Right ventricle myocardium inferior (tissue), 1 donor: ENCODE data around the gene SETD1A. TPM values are rescaled to one million over a fixed set of nuclear protein-coding genes. Genes with fewer than 3 reads are reported as not detected.

ENCODE experiments used
- ATAC-seq: fragments of 200-7000 bp; cut with Tn5 transposase; one replicate; pipeline ENCODE4 v1.9.1; 2020; ENCODE audit warnings: mild to moderate bottlenecking, moderate library complexity
- DNase-seq: peaks from one replicate; pipeline ENCODE4 v3.0.0; 2021; ENCODE audit errors: missing footprints
- intact Hi-C: fragments of 100-400 bp; cut with DNase I; formaldehyde crosslinking; loops from one replicate; pipeline ENCODE4 v1.11.0; 2022
- long read RNA-seq: library from polyadenylated mRNA; unstranded; transcript quantifications from one replicate; pipeline ENCODE4 v2.0.0, GENCODE V29; 2021
- total RNA-seq: library from RNA; stranded (reverse); fragmentation: NEBNext Ultra II Directional; extraction: Animal tissue kit (Norgen Biotek cat#: 25700); gene quantifications from one replicate; pipeline ENCODE4 v1.2.1, GENCODE V29; 2021
- donor health status: DM: no; HTN: yes; CAD: no; lungs with severe emphysema.

SETD1A gene
- 9.4 TPM for total RNA-seq
- long read RNA-seq, partial matches to known transcripts, result 1 of 1 reads
- long read RNA-seq, other reads (novel, unspliced or antisense), result 0 of 1 reads

DNA sequence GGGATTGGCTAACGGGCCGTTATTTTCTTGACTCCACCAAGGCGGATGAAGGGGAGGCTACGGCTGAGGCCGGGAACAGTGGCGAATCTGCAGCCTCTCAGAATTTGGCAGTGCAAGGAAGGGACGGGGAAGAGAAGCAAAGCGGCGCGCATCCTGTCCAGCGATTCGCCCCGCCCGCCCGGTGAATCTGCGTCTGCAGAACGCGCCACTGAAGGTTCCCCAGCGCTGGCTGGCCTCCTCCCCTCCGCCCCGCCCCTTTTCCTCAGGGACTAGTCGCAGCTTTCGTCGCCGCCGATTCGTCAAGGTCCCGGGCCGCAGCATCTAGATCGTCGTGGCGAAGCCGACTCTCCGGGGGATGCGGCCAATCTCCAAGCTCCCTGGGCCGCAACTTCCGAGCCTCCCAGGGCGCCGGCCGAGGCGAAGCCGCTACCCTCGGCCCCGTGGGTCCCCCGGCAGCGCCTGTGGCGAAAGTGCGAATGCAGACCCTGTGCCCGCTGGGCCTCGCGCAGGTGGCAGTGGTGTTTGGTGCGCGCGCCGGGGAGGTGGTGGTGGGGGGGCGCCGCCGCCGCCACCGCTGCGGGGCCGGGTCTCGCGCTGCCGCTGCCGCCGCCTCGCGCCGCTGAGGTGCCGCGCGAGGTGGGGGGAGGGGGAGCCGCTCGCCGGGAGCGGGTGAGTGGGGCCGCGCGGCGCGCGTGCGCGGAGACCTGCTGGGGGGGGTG, at the start of gene SETD1A:
SETD1A (plus strand) TSS at position 299 of the 719 bp plus-strand sequence. CDS start 978 bp downstream, outside the sequence.
- ATAC-seq, result peak; percentile 95
- intact Hi-C loops, result loop anchor here (5.0 to 10.0 kb wide), 2 partner anchors 75 to 917 kb away; partner anchors contain the start of genes STX4 and ZNF267

DNA sequence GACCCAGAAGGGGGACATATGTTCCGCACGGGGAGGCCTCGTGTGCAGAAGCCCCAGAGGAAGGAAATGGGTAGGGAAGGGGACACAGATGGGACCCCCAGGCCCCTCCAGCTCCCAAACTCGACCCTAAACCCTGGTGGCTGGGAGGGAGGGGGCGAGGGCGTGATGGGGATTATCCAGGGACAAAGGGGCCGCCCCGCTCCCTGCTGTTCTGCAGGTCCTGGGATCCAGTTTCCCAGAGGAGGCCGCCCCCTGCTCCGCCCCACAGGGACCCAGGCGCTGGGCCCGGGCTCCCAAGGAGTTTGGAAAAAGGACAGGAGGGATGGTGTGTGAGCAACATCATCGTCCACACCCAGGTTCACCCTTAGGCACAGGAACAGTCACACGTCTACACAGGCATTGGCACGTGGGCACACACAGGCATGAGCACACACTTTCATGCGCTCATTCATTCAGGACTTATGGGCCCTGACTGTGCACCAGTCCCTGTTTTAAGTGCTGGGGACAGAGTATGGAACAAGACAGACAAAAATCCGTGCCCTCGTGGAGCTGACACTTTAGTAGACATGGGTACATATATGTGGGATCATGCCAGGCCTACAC, 47.0 kb upstream of the SETD1A start:
- intact Hi-C loops, result no loop called here
- no peak for DNase-seq
- ATAC-seq, result no peak

More for the DNA sequence above, at the start of gene SETD1A:
- DNase-seq, result peak; percentile 99

DNA sequence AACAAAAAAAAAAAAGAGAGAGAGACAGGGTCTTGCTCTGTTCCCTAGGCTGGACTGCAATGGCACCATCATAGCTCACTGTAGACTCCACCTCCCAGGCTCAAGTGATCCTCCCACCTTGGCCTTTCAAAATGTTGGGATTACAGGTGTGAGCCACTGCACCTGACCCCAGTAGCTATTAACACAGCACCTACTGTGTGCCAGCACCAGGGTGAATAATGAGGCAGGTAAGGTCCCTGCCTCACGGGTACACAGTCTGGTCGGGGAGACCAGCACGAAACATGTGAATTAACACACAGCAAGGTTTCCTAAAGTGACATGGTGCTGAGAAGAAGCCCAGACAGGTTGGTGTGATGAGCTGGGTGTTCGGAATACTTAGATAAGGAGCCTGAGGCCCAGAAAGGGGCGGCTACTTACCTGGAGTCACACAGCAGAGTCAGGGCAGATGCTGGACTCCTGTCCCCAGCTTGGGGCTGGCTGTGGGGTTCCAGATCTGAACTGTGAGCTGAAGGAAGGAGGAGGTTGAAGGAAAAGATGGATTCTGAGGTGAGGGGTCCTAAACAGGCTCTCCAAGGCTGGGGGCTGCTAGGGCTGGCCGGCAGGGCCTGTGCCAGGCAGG, 44.7 kb upstream of the SETD1A start:
- DNase-seq (no peak), ATAC-seq (no peak)
- intact Hi-C loops, result no loop called here

DNA sequence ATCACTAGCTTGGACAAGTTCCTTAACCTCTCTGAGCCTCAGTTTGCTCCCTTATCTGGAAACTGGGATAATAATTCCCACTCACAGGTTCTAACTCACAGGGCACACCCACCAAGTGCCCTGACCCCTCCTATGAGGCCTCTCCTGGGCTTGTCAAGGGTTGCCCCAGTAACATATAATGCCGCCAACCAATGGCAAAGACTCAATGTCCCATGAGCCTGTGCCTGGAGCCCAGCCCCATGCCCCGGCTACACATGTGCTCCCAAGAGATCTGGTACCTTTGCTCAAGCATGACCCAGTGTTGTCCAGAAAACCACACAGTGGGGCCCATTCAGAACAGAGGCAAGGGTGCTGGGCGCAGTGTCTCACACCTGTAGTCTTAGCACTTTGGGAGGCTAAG, 42.7 kb upstream of the SETD1A start:
- DNase-seq (no peak), ATAC-seq (no peak)
- intact Hi-C loops, result no loop called here

DNA sequence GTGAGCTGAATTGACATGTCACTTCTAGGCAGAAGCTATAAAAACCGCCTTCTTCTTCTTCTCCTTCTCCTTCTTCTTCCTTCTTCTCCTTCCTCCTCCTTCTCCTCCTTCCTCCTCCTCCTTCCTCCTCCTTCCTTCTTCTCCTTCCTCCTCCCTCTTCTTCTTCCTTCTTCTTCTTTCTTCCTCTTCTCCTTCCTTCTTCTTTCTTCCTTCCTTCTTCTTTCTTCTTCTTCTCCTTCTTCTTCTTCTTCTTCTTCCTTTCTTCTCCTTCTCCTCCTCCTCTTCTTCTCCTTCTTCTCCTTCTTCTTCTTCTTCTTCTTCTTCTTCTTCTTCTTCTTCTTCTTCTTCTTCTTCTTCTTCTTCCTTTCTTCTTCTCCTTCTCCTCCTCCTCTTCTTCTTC, 38.9 kb upstream of the SETD1A start:
- no peak for ATAC-seq
- no peak for DNase-seq
- intact Hi-C loops, result no loop called here

DNA sequence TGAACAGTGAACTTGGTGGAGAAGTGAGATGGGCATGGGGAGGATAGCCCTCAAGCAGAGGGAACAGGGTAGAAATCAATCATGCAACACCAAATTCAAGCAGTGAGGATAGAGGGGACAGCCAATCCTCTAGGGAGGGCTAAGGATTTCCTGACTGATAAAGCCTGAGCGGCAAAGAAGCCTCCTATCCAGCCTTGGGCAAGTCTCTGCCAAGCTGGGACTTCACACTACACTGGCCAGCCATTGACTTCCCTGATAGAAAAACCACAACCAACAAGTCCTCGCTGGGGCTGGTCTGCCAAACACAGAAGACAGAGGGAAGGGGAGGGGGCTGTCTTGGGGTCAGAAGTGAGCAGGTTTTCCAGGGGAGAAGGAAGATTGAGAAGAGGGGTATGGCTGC, 36.7 kb upstream of the SETD1A start:
- intact Hi-C loops, result loop anchor here (1.0 to 10.0 kb wide), 2 partner anchors 77 to 476 kb away; partner anchors contain the start of gene SEPHS2
- DNase-seq (no peak), ATAC-seq (no peak)

DNA sequence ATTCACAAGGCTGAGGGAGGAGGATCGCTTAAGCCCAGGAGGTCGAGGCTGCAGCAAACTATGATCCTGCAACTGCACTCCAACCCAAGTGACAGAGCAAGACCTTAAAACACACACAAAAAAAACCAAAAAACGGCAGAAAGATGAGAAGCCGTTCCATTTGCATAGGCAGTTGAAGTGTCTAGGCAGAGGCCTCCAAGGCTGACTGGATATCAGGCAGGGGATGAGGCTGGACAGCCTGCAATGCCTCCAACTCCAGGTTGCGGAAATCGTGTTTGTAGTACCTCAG, 36.2 kb upstream of the SETD1A start:
- DNase-seq (no peak), ATAC-seq (no peak)
- intact Hi-C loops, result loop anchor here (1.0 to 10.0 kb wide), 2 partner anchors 77 to 477 kb away; partner anchors contain the start of gene SEPHS2

DNA sequence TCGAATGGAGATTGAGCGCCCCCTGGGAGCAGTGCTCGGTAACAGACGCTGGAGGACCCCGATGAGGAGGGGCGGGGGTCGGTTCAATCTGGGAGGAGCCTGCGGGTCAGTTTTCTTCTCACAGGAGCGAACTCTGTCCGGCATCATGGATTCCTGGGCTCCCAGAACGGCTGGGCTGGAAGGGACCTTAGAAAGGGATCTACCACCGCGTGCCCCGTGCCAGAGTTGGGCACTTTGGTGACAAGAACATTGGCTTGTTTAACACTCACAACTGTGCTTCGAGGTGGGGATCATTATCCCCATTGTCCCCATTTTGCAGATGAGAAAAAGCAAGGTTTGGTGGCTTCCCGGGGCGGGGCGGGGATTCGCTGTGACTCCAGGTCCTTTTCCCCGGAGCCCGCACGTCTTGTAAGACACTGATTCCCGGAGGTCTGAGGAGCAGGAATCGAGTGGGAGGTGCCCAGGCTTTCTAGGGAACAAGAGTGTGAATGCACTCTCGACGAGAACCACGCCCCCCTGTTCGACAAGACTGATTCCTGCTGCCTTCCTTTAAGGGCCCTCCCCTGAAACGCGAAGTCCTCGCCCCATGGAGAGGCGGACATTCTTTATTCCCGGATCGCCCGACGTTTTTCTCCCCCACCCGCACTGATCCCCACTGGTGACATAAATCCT, 35.7 kb upstream of the SETD1A start:
- ATAC-seq (peak; percentile 14), DNase-seq (peak; percentile 92)
- intact Hi-C loops, result loop anchor here (1.0 to 10.0 kb wide), 5 partner anchors 25 to 477 kb away; partner anchors contain the start of genes CTF1, ORAI3 and SEPHS2

DNA sequence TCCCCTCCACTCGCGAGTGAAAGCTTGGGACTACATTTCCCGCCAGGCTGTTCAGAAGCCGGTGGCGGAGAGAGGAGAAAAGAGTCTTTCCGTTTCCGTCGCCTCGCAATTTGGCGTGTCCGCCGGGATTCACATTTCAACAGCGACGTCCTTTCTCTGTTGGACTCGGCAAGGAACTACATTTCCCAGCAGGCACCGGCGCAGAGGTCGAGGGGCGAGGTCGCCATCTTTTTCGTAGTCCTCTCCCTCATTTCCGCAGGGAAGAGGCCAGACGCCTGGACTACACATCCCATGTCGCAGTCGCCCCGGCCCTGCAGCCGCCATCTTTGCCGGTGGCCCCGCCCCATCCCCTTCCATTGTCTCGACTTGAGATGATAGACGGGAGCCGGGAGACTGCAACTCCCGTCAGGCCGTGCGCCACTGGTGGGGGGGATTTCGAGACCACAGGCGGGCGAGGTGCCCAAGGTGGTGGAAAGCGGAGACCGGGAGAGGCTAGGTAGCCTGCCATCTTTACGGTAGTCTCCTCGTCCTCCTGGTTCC, 35.1 kb upstream of the SETD1A start:
- ATAC-seq (peak; percentile 89), DNase-seq (peak; percentile 100)
- intact Hi-C loops, result loop anchor here (1.0 to 10.0 kb wide), 4 partner anchors 26 to 478 kb away; partner anchors contain the start of genes CTF1, ORAI3 and SEPHS2

DNA sequence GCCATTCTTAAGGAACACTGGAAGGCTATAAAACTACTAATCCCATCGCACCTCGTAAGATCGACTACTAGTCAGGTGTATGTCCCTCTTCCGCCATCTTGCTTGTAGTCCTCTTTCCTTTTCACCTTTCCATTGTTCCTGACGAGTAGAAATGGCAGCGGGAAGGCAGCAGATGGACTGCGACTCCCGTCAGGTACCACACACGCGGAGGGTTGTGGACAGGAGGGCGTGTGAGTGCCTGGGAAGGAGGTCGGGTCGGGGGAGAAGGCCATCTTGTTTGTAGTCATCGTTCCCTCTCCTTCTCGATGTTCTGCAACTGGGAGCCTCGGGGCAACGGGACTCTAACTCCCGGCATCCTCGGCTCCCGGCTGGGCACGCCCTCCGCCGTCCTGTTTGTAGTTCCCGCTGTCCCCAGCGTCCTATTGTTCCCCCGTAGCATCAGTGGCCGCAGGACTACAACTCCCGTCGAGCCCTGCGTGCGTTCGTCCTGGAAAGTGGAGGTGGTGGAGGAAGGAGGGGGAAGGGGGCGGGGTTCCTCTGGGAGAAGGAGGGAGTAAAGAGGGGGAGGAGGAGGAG, 34.5 kb upstream of the SETD1A start:
- ATAC-seq (peak; percentile 86), DNase-seq (peak; percentile 100)
- intact Hi-C loops, result loop anchor here (1.0 to 10.0 kb wide), 4 partner anchors 26 to 478 kb away; partner anchors contain the start of genes CTF1, ORAI3 and SEPHS2

DNA sequence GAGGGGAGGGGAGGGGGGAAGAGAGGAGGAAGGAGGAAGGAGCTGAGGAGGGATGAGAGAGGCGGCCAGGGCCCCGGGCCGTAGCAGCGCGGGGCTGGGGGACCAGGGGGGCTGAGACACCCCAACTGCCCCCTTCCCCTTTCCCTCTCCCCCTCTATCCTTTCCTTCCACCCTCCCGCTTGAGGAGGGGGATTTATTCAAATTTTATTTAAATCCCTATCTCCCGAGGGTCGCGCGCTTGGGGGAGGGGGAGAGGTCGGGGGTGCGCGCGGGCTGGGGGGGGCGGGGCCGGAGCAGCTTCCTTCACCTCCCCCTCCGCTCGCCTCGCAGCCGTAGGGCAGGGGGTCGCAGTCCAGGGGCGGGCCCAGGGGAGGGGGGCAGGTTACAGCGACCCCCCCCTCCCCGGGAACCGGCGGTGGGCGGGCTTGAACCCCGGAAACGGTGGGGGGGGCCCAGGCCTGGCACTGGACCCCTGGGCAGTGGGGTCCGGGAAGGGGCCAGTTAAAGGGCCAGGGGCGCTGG, 33.9 kb upstream of the SETD1A start, which contains the start of gene FBXL19:
FBXL19 (plus strand) TSS at position 19 of the 522 bp plus-strand sequence. CDS start 2,183 bp downstream, outside the sequence.
- intact Hi-C loops, result loop anchor here (2.0 to 10.0 kb wide), 3 partner anchors 25 to 479 kb away; partner anchors contain the start of genes CTF1, ORAI3 and SEPHS2
- ATAC-seq (no peak), DNase-seq (no peak)

DNA sequence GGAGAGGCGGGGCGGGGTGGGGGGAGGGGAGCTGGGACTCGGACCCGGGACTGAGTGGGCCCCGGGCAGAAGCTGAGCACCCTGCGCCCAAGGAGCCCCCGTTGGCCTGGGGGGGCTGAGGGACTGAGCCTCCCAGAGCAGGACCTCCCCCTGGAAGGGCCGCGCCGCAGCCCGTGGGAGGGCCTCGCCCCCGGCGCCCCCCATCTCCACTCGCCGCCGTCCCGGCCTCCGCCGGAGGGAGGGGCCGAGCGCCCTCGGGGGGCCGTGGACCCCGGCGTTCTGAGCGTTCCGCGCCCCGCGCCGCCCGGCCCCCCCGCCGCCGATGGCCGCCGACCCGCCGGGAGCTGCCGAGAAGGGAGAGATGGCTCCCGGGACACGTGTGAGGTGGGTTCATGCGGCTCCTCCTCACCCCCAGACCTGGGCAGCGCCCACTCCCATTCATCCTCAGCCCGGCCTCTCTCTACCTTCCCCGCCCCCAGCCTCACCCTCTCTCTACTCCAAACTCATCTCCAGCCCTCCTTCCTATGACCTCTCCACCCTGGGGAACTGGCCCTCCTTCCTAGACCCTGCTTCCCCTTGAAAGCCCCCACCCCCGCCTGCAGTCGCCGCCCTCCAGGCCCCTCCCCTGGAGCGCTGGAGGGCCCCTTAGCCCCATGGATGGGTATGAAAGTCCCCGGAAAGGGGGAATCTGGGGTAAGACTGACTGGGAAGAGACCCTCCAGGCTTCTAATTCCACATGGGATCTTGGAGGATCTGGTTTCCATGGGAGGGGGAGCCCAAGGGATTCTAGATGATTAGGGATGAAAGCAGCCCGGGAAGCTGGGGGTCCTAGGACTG, 33.3 kb upstream of the SETD1A start:
- intact Hi-C loops, result loop anchor here (10.0 kb wide), 1 partner anchor 479 kb away; the partner anchor contains the start of gene SEPHS2
- ATAC-seq, result no peak
- DNase-seq, result no peak

DNA sequence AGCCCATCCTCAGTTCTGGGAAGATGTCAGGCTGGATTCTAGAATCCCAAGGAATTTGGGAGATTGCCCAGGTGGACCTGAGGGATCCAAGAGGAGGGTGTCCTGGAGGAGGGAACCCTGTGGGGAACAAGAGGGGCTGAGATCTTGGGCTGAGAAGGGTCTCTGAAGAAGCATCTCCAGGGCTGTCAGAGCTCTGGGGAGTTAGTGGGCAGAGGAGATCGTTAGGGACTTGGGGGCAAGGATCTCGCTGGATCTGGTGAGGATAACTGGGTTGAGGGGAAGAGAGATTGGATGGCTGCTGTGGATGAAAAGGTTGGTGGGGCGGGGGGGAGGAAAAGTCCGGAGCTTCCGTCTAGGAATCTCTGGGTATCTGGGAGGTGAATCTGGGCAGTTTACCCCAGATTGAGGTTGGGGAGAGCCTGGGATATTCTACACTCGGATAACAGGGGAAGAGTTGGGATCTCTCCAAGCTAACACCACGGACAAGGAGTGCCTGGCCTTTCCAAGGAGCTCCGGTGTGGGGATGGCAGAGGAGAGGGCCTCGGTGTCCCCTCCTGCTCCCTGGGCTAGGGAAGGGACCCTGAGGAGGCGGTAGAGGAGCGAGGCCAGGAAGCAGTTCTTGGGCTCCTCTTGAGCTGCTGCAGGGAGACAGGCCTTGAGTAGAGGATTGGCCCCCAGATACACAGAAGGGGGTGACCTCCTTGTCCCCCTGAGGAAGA, 32.5 kb upstream of the SETD1A start:
- intact Hi-C loops, result loop anchor here (10.0 kb wide), 1 partner anchor 480 kb away; the partner anchor contains the start of gene SEPHS2
- ATAC-seq (no peak), DNase-seq (no peak)

DNA sequence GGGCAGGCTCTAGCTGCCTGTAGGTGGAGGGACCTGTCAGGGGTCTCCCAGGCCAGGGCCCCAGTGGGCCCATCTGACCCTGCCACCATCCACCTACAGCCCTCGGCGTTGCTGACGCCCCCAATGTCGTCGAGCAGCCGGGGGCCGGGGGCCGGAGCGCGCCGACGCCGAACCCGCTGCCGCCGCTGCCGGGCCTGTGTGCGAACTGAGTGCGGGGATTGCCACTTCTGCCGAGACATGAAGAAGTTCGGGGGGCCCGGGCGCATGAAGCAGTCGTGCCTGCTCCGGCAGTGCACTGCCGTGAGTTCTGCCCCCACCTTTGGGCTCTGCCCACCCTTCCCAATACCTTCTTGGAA, 31.9 kb upstream of the SETD1A start:
- DNase-seq, result no peak
- no peak for ATAC-seq
- intact Hi-C loops, result loop anchor here (10.0 kb wide), 1 partner anchor 481 kb away; the partner anchor contains the start of gene SEPHS2

DNA sequence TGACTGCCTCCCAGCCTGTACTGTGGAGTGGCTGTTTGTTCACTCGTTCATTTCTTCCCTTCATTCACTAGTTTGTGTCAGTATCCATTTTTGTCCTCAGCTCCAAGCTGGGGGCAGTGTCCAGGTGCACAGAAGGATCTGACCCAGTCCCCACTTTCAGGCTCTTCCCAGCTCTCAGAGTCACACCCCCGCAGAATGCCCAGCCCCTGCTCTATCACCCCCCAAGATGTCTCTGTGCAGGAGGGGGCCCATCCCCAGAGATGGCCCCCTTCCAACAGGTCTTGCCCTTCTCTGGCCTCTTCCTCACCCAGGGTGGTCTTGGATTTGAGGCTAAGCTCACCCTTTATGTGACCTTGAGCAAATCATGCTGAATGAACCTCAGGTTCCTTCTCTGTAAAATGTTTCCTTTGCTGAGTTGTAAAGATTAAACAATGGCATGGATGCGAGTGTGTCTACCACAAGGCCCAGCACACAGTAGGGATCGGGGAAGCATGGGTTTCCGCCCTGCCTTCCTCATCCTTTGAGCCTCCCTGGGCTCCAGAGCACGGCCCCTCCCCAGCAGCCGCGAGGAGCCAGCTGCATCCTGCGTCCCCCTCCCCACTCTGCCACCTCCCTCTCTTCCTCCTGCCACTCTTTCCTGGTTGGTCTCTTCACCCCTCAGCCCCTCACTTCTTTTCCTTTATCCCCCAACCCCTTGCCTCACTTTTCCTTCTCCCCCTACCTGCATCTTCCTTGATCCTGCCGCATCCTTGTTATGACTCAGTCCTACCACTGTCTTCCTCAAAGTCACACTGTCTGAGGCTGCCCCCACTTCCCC, 31.4 kb upstream of the SETD1A start:
- DNase-seq (no peak), ATAC-seq (no peak)
- intact Hi-C loops, result loop anchor here (10.0 kb wide), 1 partner anchor 481 kb away; the partner anchor contains the start of gene SEPHS2
